Common myeloid progenitor, CD34-positive (primary cell): ENCODE results near the gene RNF144B.

Experiments
- CTCF ChIA-PET: fragments of 350-600 bp; sonication (Branson Sonifier 250); formaldehyde crosslinking; loops from one replicate; lab custom pipeline; 2021; ENCODE audit warnings: antibody characterized with exemption; lab: Charles Lee
- POLR2A ChIA-PET: fragments of 350-600 bp; sonication (Branson Sonifier 250); formaldehyde crosslinking; loops from one replicate; lab custom pipeline; 2021; ENCODE audit warnings: antibody characterized with exemption; lab: Charles Lee
- DNase-seq, 3 donors: peaks; one replicate each; pipeline versions ENCODE4 v3.0.0 to v3.0.0-alpha.2; 2013
- H3K27ac ChIP-seq, 2 experiments: 1 replicate in 1 of 2; 2 replicates in 1 of 2; pipeline ENCODE4 v1.7.0; 2013; ENCODE audit warnings: inconsistent platforms in 2 of 2, low read length in 2 of 2, mild to moderate bottlenecking in 2 of 2, low read depth in 1 of 2, moderate library complexity in 1 of 2; ENCODE audit not compliant: severe bottlenecking in 2 of 2, insufficient read depth in 1 of 2, poor library complexity in 1 of 2
- H3K27me3 ChIP-seq, 5 experiments: replicated peaks in 2 of 5; 1 replicate in 3 of 5; 2 replicates in 2 of 5; pipeline versions ENCODE4 v1.6.1 to v1.7.0; 2013; ENCODE audit warnings: low read length in 4 of 5, mild to moderate bottlenecking in 2 of 5, moderate library complexity in 2 of 5, inconsistent platforms in 1 of 5; ENCODE audit not compliant: insufficient read depth in 5 of 5, control insufficient read depth in 4 of 5
- H3K36me3 ChIP-seq, 4 experiments: 1 replicate in 2 of 4; 2 replicates in 2 of 4; pipeline versions ENCODE4 v1.6.1 to v1.7.0; 2013; ENCODE audit warnings: low read length in 3 of 4, control low read depth in 1 of 4, mild to moderate bottlenecking in 1 of 4; ENCODE audit not compliant: control insufficient read depth in 4 of 4, insufficient read depth in 4 of 4
- H3K4me1 ChIP-seq, 4 experiments: 1 replicate in 3 of 4; 2 replicates in 1 of 4; pipeline versions ENCODE4 v1.6.1 to v1.7.1; 2013; ENCODE audit warnings: low read length in 3 of 4, mild to moderate bottlenecking in 3 of 4, control low read depth in 1 of 4, inconsistent platforms in 1 of 4, moderate library complexity in 1 of 4; ENCODE audit not compliant: control insufficient read depth in 4 of 4, insufficient read depth in 4 of 4; ENCODE audit errors: control extremely low read depth in 1 of 4
- H3K4me3 ChIP-seq, 7 experiments: 1 replicate in 4 of 7; 2 replicates in 3 of 7; pipeline versions ENCODE4 v1.5.1 to v1.7.0; 2013; ENCODE audit warnings: mild to moderate bottlenecking in 7 of 7, low read length in 6 of 7, moderate library complexity in 6 of 7, inconsistent platforms in 2 of 7, low read depth in 2 of 7, control low read depth in 1 of 7; ENCODE audit not compliant: insufficient read depth in 4 of 7, control insufficient read depth in 1 of 7; ENCODE audit errors: extremely low read depth in 1 of 7
- H3K9me3 ChIP-seq, 5 experiments: 1 replicate in 4 of 5; 2 replicates in 1 of 5; pipeline versions ENCODE4 v1.6.1 to v1.7.1; 2013; ENCODE audit warnings: low read length in 4 of 5, mild to moderate bottlenecking in 2 of 5, inconsistent platforms in 1 of 5, low read depth in 1 of 5, moderate library complexity in 1 of 5; ENCODE audit not compliant: control insufficient read depth in 4 of 5, insufficient read depth in 2 of 5; ENCODE audit errors: control extremely low read depth in 1 of 5
- WGBS: methylation state at CpG from one replicate; pipeline ENCODE4 v1.1.5; 2013; ENCODE audit not compliant: insufficient coverage; 5-methylcytosine and 5-hydroxymethylcytosine counted together

Gene RNF144B

GRCh38 chr6:18368277-18369105 lies 18.7 kb upstream of the RNF144B start:
- DNase-seq = no peak
- CTCF ChIA-PET = no interaction called here

GRCh38 chr6:18371010-18371409 lies 16.1 kb upstream of the RNF144B start:
- no peak overlapping the region for H3K4me3 ChIP-seq
- WGBS = 98% methylated on average over 5 of the region's 5 CpGs
- ChIA-PET POLR2A (interaction anchor here (0.6 kb wide), 1 partner anchor 59 kb away, joined by 4 read pairs; no protein-coding TSS in a partner anchor), CTCF (interaction anchor here (0.6 to 1.5 kb wide), 5 partner anchors 11 to 154 kb away, joined by 3 to 6 read pairs (median 4); partner anchors contain the start of gene RNF144B)
- H3K9me3 ChIP-seq = no peaks in the 10 kb centered on the region
- H3K4me1 ChIP-seq = no peaks in the 10 kb centered on the region
- H3K27me3 ChIP-seq = no peaks in the 10 kb centered on the region
- no peak overlapping the region for H3K27ac ChIP-seq
- H3K36me3 ChIP-seq = no peaks in the 10 kb centered on the region
- DNase-seq = no peak

More at GRCh38 chr6:18368277-18369105, 18.7 kb upstream of the RNF144B start:
- Histone ChIP-seq H3K27ac (no peak overlapping the region), H3K4me1 (no peaks in the 10 kb centered on the region), H3K36me3 (no peaks in the 10 kb centered on the region), H3K4me3 (no peak overlapping the region), H3K27me3 (no peaks in the 10 kb centered on the region), H3K9me3 (no peaks in the 10 kb centered on the region)
- WGBS = 98% methylated on average over 19 of the region's 25 CpGs
- POLR2A ChIA-PET = no interaction called here

GRCh38 chr6:18371656-18372055 lies 15.5 kb upstream of the RNF144B start:
- ChIA-PET CTCF (interaction anchor here (1.0 to 1.4 kb wide), 2 partner anchors 16 to 49 kb away, joined by 4 read pairs; partner anchors contain the start of gene RNF144B), POLR2A (no interaction called here)
- WGBS = no CpG with 5 or more reads among the region's 2 CpGs
- H3K9me3 ChIP-seq = no peaks in the 10 kb centered on the region
- DNase-seq = no peak
- H3K4me1 ChIP-seq = no peaks in the 10 kb centered on the region
- no peak overlapping the region for H3K27ac ChIP-seq
- no peak overlapping the region for H3K4me3 ChIP-seq
- no peaks in the 10 kb centered on the region for H3K36me3 ChIP-seq
- H3K27me3 ChIP-seq = no peaks in the 10 kb centered on the region

- ChIA-PET CTCF (no interaction called here), POLR2A (no interaction called here)
- Histone ChIP-seq H3K4me1 (no peaks in the 10 kb centered on the region), H3K36me3 (no peaks in the 10 kb centered on the region), H3K4me3 (no peak overlapping the region), H3K27me3 (no peaks in the 10 kb centered on the region), H3K27ac (no peak overlapping the region), H3K9me3 (no peaks in the 10 kb centered on the region)
- DNase-seq = no peak
- 100% methylated on average over 2 of the region's 4 CpGs for WGBS
These were observed 6.9 kb upstream of the RNF144B start for GRCh38 chr6:18380158-18380836.

GRCh38 chr6:18380851-18381250 lies 6.3 kb upstream of the RNF144B start:
- Histone ChIP-seq H3K27me3 (no peaks in the 10 kb centered on the region), H3K9me3 (no peaks in the 10 kb centered on the region), H3K36me3 (no peaks in the 10 kb centered on the region), H3K27ac (no peak overlapping the region), H3K4me1 (no peaks in the 10 kb centered on the region), H3K4me3 (no peak overlapping the region)
- ChIA-PET CTCF (no interaction called here), POLR2A (no interaction called here)
- WGBS = 94% methylated on average over 3 of the region's 4 CpGs
- DNase-seq = no peak

GRCh38 chr6:18383441-18383840 lies 3.7 kb upstream of the RNF144B start:
- no peak for DNase-seq
- Histone ChIP-seq H3K9me3 (no peaks in the 10 kb centered on the region), H3K27ac (no peak overlapping the region), H3K36me3 (no peaks in the 10 kb centered on the region), H3K27me3 (no peaks in the 10 kb centered on the region), H3K4me1 (peaks cover 0 to 12% (median 8%) of the 10 kb centered on the region in 4 experiments), H3K4me3 (no peak overlapping the region)
- ChIA-PET POLR2A (no interaction called here), CTCF (no interaction called here)
- no CpG with 5 or more reads among the region's 2 CpGs for WGBS

- WGBS = 94% methylated on average over 3 of the region's 4 CpGs
- CTCF ChIA-PET = no interaction called here
- H3K4me3 ChIP-seq = no peak overlapping the region
- no peaks in the 10 kb centered on the region for H3K27me3 ChIP-seq
- H3K27ac ChIP-seq = no peak overlapping the region
- H3K36me3 ChIP-seq = no peaks in the 10 kb centered on the region
- H3K9me3 ChIP-seq = no peaks in the 10 kb centered on the region
- H3K4me1 ChIP-seq = peaks cover 5 to 23% (median 19%) of the 10 kb centered on the region in 4 experiments
- no peak for DNase-seq
- POLR2A ChIA-PET = no interaction called here
These were observed 2.5 kb upstream of the RNF144B start for GRCh38 chr6:18384621-18385020.
